Subcutaneous adipose tissue (tissue), 4 donors: ENCODE results near the gene MAPK4. TPM values are rescaled to one million over a fixed set of nuclear protein-coding genes. Genes with fewer than 3 reads are reported as not detected.

Experiments
- CTCF ChIP-seq: fragments of 450-650 bp; IDR thresholded peaks from one replicate; pipeline ENCODE4 v1.5.1; 2016; ENCODE audit warnings: low read depth, mild to moderate bottlenecking, control low read depth, antibody characterized with exemption, moderate library complexity
- total RNA-seq, 4 donors: library from RNA; depleted of rRNA; stranded (reverse); fragments of >200 nt; gene quantifications; one replicate each; pipeline ENCODE4 v1.1.0, GENCODE V29; 2016

Gene MAPK4
- total RNA-seq, 4 donors from 2014 or later: 0.16 to 0.51 (median 0.22) TPM; not detected in 1

- TF ChIP-seq CTCF: no peak
Measured at GRCh38 chr18:50707855-50708469, 148.1 kb downstream of the MAPK4 start.

GRCh38 chr18:50709193-50709592 lies 149.3 kb downstream of the MAPK4 start:
- no peak for TF ChIP-seq CTCF

GRCh38 chr18:50711386-50711785 lies 151.5 kb downstream of the MAPK4 start:
- no peak for TF ChIP-seq CTCF

- TF ChIP-seq CTCF: no peak
Measured at GRCh38 chr18:50715919-50716318, 156.0 kb downstream of the MAPK4 start.

- no peak for TF ChIP-seq CTCF
Measured at GRCh38 chr18:50716902-50717301, 157.0 kb downstream of the MAPK4 start.

- no peak for TF ChIP-seq CTCF
Measured at GRCh38 chr18:50717563-50717962, 157.7 kb downstream of the MAPK4 start.

- no peak for TF ChIP-seq CTCF
Measured at GRCh38 chr18:50719471-50720324, 159.8 kb downstream of the MAPK4 start.
